ENCODE results near the gene SLC1A3.

DNA sequence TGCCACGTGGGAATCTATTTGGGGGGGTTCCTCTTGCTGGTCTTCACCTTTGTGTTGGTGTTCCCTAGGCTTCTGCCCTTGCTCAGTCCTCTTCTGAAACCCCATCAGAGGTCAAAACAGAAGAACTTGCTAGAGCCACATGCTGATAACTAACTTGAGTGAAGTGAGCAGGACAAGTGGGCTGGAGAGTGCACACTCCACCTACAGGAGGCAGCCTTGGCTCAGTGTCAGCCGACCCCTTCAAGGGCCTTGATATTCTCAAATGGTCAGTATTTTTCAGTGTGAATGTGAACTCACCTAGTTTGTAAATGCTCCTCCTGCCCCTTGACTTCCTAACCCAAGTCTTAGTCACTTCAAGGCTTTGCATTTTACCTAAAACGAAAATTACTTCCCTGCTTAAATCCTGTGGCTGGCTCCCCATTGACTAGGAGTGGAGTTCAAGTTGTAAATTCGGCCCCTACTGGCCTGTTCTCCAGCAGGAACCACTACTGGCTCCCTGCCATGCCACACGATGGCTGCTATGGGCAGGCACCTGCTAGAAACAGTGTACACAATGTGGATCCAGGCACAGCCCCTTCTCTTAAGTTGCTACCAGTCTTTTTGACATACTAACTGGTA lies 3.6 kb upstream of the SLC1A3 start:
- no peak for TF ChIP-seq TOX (CRISPR knock-in tag; IDR thresholded peaks at IDR 0.05; ENCODE audit: borderline replicate concordance)
- TF ChIP-seq BACH2 (CRISPR knock-in tag; IDR thresholded peaks at IDR 0.05; ENCODE audit: borderline replicate concordance) = no peak
- no peak for TF ChIP-seq ZFP3 (CRISPR knock-in tag; IDR thresholded peaks at IDR 0.05)
- TF ChIP-seq ZNF8 (CRISPR knock-in tag; IDR thresholded peaks at IDR 0.05) = no peak
- no peak for TF ChIP-seq ZNF565 (CRISPR knock-in tag; conservative IDR thresholded peaks at IDR 0.05; ENCODE audit: low read depth)
- no peak for TF ChIP-seq SNAI2 (CRISPR knock-in tag; IDR thresholded peaks at IDR 0.05)
- TF ChIP-seq ESRRG (CRISPR knock-in tag; IDR thresholded peaks at IDR 0.05) = no peak
- no peak for TF ChIP-seq ZC3H10 (CRISPR knock-in tag; IDR thresholded peaks at IDR 0.05)

All from SK-N-SH treated with all-trans-retinoic acid at 6 μM for 48 hours (cell line).